Esophagus (tissue), 2 donors: ENCODE results near the gene LACC1. TPM values are rescaled to one million over a fixed set of nuclear protein-coding genes. Genes with fewer than 3 reads are reported as not detected.

Source experiments
- H3K27ac ChIP-seq, 2 donors: one replicate each; pipeline ENCODE4 v1.5.1; 2013; ENCODE audit warnings: low read depth in 2 of 2, mild to moderate bottlenecking in 2 of 2, inconsistent platforms in 1 of 2, low read length in 1 of 2, moderate library complexity in 1 of 2
- H3K27me3 ChIP-seq, 2 donors: one replicate each; pipeline ENCODE4 v1.6.1; 2013; ENCODE audit warnings: low read length in 2 of 2, control low read depth in 1 of 2, mild to moderate bottlenecking in 1 of 2; ENCODE audit not compliant: insufficient read depth in 2 of 2, control insufficient read depth in 1 of 2
- H3K36me3 ChIP-seq, 2 donors: one replicate each; pipeline ENCODE4 v1.6.1; 2013; ENCODE audit warnings: low read length in 1 of 2; ENCODE audit not compliant: control insufficient read depth in 2 of 2, insufficient read depth in 2 of 2
- H3K4me1 ChIP-seq, 2 donors: one replicate each; pipeline ENCODE4 v1.6.1; 2013; ENCODE audit warnings: low read length in 1 of 2; ENCODE audit not compliant: control insufficient read depth in 2 of 2, insufficient read depth in 2 of 2
- H3K4me3 ChIP-seq, 2 donors: one replicate each; pipeline ENCODE4 v1.5.1; 2013; ENCODE audit warnings: low read length in 2 of 2, mild to moderate bottlenecking in 2 of 2, low read depth in 1 of 2, moderate library complexity in 1 of 2
- H3K9me3 ChIP-seq, 2 donors: one replicate each; pipeline ENCODE4 v1.6.1; 2013; ENCODE audit warnings: mild to moderate bottlenecking in 2 of 2, low read depth in 1 of 2, low read length in 1 of 2, moderate library complexity in 1 of 2; ENCODE audit not compliant: control insufficient read depth in 2 of 2, insufficient read depth in 1 of 2
- WGBS, 2 donors: extraction: QIAGEN DNeasy Blood & Tissue Kit; methylation state at CpG; one replicate each; pipeline ENCODE4 v1.1.7; 2013; 5-methylcytosine and 5-hydroxymethylcytosine counted together
- polyA plus RNA-seq, 2 donors: library from polyadenylated mRNA; stranded (reverse); fragments of 200-250 nt; gene quantifications; one replicate each; pipeline ENCODE4 v1.2.3, GENCODE V29; 2013
- donor health status: healthy with polysubstance abuse.
- donor health status: Bipolar disorder and iron deficiency.

Gene LACC1
- polyA plus RNA-seq, 2 donors = 4.6 to 5.0 TPM

- no peaks in the 10 kb centered on the region for H3K36me3 ChIP-seq
- no peaks in the 10 kb centered on the region for H3K27me3 ChIP-seq
- no peak overlapping the region for H3K27ac ChIP-seq
- H3K4me3 ChIP-seq = no peak overlapping the region
- no peaks in the 10 kb centered on the region for H3K4me1 ChIP-seq
- H3K9me3 ChIP-seq = no peaks in the 10 kb centered on the region
Measured at GRCh38 chr13:43910856-43911255, 31.2 kb downstream of the LACC1 start.

DNA sequence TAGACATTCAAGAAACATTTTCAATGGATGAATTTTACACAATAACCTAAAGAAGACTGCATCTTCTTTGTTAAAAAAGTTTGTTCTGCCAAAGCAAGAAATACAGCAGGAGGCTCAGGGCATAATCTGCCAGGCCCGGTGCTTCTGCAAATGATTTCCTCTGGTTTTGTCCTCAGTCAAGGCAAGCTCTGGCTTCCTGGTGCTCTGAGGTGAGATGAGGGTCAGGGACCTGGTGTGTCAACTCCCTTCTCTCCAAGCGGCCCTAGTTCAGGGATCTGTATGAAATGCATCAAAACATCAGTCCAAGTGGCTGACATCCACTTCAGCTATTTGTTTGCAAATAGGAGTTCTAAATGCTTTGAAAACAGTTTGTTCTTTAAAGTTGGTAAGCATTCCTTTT, 31.6 kb downstream of the LACC1 start:
- Histone ChIP-seq H3K9me3 (no peaks in the 10 kb centered on the region), H3K4me1 (no peaks in the 10 kb centered on the region), H3K27me3 (no peaks in the 10 kb centered on the region), H3K4me3 (no peak overlapping the region), H3K27ac (no peak overlapping the region), H3K36me3 (no peaks in the 10 kb centered on the region)
- WGBS, 2 donors = 55 to 69% methylated on average over 2 of the region's 2 CpGs

DNA sequence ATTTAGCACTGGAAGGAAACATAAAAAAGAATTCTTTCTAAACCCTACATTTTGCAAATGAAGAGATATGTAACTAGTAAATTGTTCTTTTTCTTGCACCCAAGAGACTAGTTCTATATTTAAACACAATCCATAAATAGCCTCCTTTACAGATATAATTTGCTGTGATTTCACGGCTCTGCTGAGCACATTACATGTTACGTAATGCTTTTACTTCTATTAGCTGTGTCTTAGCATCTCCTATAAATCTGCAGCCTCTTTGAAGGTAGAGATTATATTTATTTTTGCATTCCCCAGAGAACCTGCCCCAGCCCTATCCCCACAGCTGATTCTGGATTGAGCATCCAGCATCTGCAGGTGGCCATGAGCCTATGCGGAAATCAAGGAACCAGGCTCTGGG, 32.2 kb downstream of the LACC1 start:
- WGBS, 2 donors = 78 to 89% methylated on average over 3 of the region's 3 CpGs
- no peaks in the 10 kb centered on the region for H3K4me1 ChIP-seq
- no peak overlapping the region for H3K27ac ChIP-seq
- H3K9me3 ChIP-seq = no peaks in the 10 kb centered on the region
- no peaks in the 10 kb centered on the region for H3K27me3 ChIP-seq
- no peaks in the 10 kb centered on the region for H3K36me3 ChIP-seq
- H3K4me3 ChIP-seq = no peak overlapping the region

- no peaks in the 10 kb centered on the region for H3K36me3 ChIP-seq
- H3K4me3 ChIP-seq = no peak overlapping the region
- H3K27me3 ChIP-seq = no peaks in the 10 kb centered on the region
- H3K4me1 ChIP-seq = no peaks in the 10 kb centered on the region
- 84 to 98% methylated on average over 3 to 6 of the region's 6 CpGs for WGBS, 2 donors
- H3K27ac ChIP-seq = no peak overlapping the region
- no peaks in the 10 kb centered on the region for H3K9me3 ChIP-seq
Measured at GRCh38 chr13:43915451-43915850, 35.7 kb downstream of the LACC1 start.

DNA sequence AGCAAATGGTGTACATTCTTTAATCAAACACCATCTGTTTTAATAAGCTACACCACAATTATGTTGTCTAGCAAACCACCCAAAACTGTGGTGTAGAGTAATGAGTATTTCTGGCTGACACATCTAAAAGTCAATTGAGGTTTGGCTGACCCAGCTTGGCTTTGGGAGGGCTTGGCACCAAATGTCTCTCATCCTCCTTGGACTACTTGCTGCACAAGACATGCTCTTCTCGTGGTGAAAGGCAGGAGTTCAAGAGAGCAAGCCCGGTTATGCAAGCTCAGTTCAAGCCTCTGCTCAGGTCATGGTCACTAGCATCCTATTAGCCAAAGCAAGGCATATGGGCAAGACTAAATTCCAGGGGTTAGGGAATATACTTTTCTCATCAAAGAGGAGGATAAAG, 37.1 kb downstream of the LACC1 start:
- Histone ChIP-seq H3K36me3 (no peaks in the 10 kb centered on the region), H3K27me3 (no peaks in the 10 kb centered on the region), H3K27ac (no peak overlapping the region), H3K4me1 (no peaks in the 10 kb centered on the region), H3K4me3 (no peak overlapping the region), H3K9me3 (no peaks in the 10 kb centered on the region)
- 46 to 66% methylated on average over 2 of the region's 2 CpGs for WGBS, 2 donors

GRCh38 chr13:43918636-43919035, 38.9 kb downstream of the LACC1 start:
- peak overlapping the region in 1 of 2 donors; percentile 21 for H3K27ac ChIP-seq
- no peaks in the 10 kb centered on the region for H3K27me3 ChIP-seq
- H3K9me3 ChIP-seq = no peaks in the 10 kb centered on the region
- H3K36me3 ChIP-seq = no peaks in the 10 kb centered on the region
- 43 to 67% methylated on average over 5 of the region's 5 CpGs for WGBS, 2 donors
- H3K4me1 ChIP-seq = no peaks in the 10 kb centered on the region
- H3K4me3 ChIP-seq = no peak overlapping the region

DNA sequence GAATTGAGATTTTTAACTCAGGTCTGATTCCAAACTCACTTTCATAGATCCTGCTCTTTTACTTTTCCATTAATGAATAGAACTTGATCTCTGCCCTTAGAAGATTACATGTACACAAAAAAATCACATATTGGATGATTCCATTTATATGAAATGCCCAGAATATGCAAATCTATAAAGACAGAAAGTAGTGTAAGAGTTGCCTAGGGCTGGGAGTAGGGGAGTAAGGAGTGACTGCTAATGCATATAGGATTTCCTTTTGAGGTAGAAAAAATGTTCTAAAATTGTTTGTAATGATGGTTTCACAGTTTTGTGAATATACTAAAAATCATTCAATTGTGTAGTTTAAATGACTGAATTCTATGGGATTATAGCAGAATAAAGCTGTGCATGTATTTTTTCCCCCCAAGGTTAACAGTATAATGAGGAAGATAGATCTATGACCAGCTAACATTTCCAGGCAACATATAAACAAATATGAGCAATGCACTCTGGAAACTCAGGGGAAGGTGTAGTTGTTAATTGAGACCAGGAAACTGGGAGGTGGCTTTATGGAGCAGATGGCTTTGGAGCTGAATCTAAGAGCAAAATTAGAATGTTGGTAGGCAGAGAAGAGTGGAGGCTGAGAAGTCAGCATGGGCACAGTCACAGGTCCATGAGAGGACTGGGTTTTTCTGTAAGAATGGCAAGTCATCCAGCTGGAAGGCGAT, 41.4 kb downstream of the LACC1 start:
- Histone ChIP-seq H3K9me3 (no peaks in the 10 kb centered on the region), H3K27ac (no peak overlapping the region), H3K36me3 (no peaks in the 10 kb centered on the region), H3K4me1 (no peaks in the 10 kb centered on the region), H3K27me3 (no peaks in the 10 kb centered on the region), H3K4me3 (no peak overlapping the region)
- 98 to 100% methylated on average over 1 of the region's 1 CpG for WGBS, 2 donors

DNA sequence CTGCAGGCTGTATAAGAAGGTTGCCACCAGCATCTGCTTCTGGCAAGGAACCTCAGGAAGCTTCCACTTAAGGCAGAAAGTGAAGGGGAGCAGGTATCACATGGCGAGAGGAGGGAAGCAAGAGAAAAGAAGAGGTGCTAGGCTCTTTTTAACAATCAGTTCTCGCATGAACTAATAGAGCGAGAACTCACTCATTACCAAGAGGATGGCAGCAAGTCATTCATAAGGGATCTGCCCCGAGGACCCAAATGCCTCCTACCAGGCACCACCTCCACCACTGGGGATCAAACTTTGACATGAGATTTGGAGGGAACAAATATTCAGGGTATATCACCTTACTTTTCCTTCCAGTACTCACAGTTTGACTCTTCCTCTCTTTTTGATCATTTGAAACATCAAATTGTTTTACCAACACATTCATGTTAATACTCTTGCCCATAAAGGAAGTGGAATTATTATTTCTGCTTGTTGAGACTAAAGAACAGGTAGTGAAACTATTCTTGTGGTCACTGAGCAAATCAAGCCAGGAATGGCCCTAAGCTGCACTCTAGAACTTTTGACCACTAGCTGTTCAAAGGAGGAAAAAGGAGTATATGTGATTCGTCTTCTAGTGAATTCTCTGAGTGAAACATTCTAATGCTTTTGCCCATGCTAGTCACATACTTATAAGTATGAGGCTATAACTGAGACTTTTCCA, 45.0 kb downstream of the LACC1 start:
- Histone ChIP-seq H3K27ac (no peak overlapping the region), H3K4me1 (no peaks in the 10 kb centered on the region), H3K4me3 (no peak overlapping the region), H3K9me3 (no peaks in the 10 kb centered on the region), H3K27me3 (no peaks in the 10 kb centered on the region), H3K36me3 (no peaks in the 10 kb centered on the region)
- WGBS, 2 donors = 90 to 91% methylated on average over 5 of the region's 5 CpGs

- H3K4me1 ChIP-seq = no peaks in the 10 kb centered on the region
- no peak overlapping the region for H3K4me3 ChIP-seq
- H3K27me3 ChIP-seq = no peaks in the 10 kb centered on the region
- 85 to 95% methylated on average over 1 of the region's 1 CpG for WGBS, 2 donors
- no peak overlapping the region for H3K27ac ChIP-seq
- no peaks in the 10 kb centered on the region for H3K9me3 ChIP-seq
- no peaks in the 10 kb centered on the region for H3K36me3 ChIP-seq
Measured at GRCh38 chr13:43929947-43930346, 50.2 kb downstream of the LACC1 start.

DNA sequence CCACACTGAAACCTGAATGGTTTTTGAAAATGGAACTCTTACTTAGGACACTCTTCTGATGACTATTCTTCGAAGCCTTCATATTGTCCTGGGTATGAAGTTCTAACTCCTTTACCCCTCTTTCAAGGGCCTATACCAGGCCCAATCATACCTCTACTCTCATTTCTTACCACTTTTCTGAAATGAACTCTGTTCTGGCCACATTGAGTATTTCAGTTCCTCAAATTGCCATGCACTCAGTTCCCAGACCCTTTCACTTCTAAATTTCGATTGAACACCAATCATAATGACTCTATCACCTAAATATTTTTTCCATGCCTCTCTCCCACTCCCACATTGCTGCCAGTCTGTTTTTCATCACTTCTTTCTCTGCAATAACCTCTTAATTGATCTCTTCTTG, 53.7 kb downstream of the LACC1 start:
- no peaks in the 10 kb centered on the region for H3K9me3 ChIP-seq
- 79 to 85% methylated on average over 2 of the region's 2 CpGs for WGBS, 2 donors
- no peaks in the 10 kb centered on the region for H3K36me3 ChIP-seq
- no peak overlapping the region for H3K27ac ChIP-seq
- no peaks in the 10 kb centered on the region for H3K4me1 ChIP-seq
- no peak overlapping the region for H3K4me3 ChIP-seq
- no peaks in the 10 kb centered on the region for H3K27me3 ChIP-seq
